HepG2 (cell line): ENCODE data around the gene TARDBP. TPM values are rescaled to one million over a fixed set of nuclear protein-coding genes. Genes with fewer than 3 reads are reported as not detected.

Source experiments
- AHR ChIP-seq: IDR thresholded peaks from 2 replicates; pipeline ENCODE4 v1.6.1; 2018; ENCODE audit warnings: missing genetic modification reagents, missing compliant biosample characterization
- ATF1 ChIP-seq: IDR thresholded peaks from 2 replicates; pipeline ENCODE4 v1.6.1; 2016; ENCODE audit warnings: mild to moderate bottlenecking, control low read depth
- ELF4 ChIP-seq: sonication (generic); formaldehyde crosslinking; IDR thresholded peaks from 2 replicates; pipeline ENCODE4 v1.5.0; 2020; ENCODE audit warnings: missing genetic modification reagents, mild to moderate bottlenecking, moderate library complexity, borderline replicate concordance
- FOSL1 ChIP-seq: sonication (generic); formaldehyde crosslinking; IDR thresholded peaks from 2 replicates; pipeline ENCODE4 v1.9.0; 2021; ENCODE audit warnings: missing genetic modification reagents, borderline replicate concordance
- HDAC1 ChIP-seq: sonication (generic); formaldehyde crosslinking; IDR thresholded peaks from 2 replicates; pipeline ENCODE4 v1.5.1; 2020; ENCODE audit warnings: mild to moderate bottlenecking, missing genetic modification reagents
- KLF6 ChIP-seq: IDR thresholded peaks from 2 replicates; pipeline ENCODE4 v1.8.0; 2016; ENCODE audit warnings: missing biosample characterization, missing genetic modification reagents
- MLXIP ChIP-seq: sonication (generic); formaldehyde crosslinking; IDR thresholded peaks from 2 replicates; pipeline ENCODE4 v1.9.0; 2021; ENCODE audit warnings: missing genetic modification reagents, borderline replicate concordance
- NAIF1 ChIP-seq: sonication (generic); formaldehyde crosslinking; IDR thresholded peaks from 2 replicates; pipeline ENCODE4 v1.5.0; 2020; ENCODE audit warnings: mild to moderate bottlenecking, missing genetic modification reagents, borderline replicate concordance
- NFE2L1 ChIP-seq: sonication (generic); formaldehyde crosslinking; IDR thresholded peaks from 2 replicates; pipeline ENCODE4 v1.4.0; 2020; ENCODE audit warnings: missing genetic modification reagents, mild to moderate bottlenecking, borderline replicate concordance
- NR2F6 ChIP-seq, 2 experiments: IDR thresholded peaks; 2 replicates each; pipeline ENCODE4 v1.6.1; 2016; ENCODE audit warnings: antibody characterized with exemption in 1 of 2, mild to moderate bottlenecking in 1 of 2
- RNF2 ChIP-seq: fragments of 450-650 bp; conservative IDR thresholded peaks from 2 replicates; pipeline ENCODE4 v1.6.1; 2016; ENCODE audit warnings: low read depth
- SAP130 ChIP-seq: IDR thresholded peaks from 2 replicates; pipeline ENCODE4 v1.6.1; 2016; ENCODE audit warnings: low read depth
- ZBTB2 ChIP-seq: sonication (generic); formaldehyde crosslinking; IDR thresholded peaks from 2 replicates; pipeline ENCODE4 v1.8.0; 2022; ENCODE audit warnings: low read depth, missing genetic modification reagents
- ZBTB7B ChIP-seq: sonication (generic); formaldehyde crosslinking; IDR thresholded peaks from 2 replicates; pipeline ENCODE4 v1.4.0; 2020; ENCODE audit warnings: missing genetic modification reagents
- ZFP36 ChIP-seq: fragments of 150-350 bp; IDR thresholded peaks from 2 replicates; pipeline ENCODE4 v1.6.1; 2018; ENCODE audit warnings: borderline replicate concordance, low read length, low read depth; ENCODE audit not compliant: partially characterized antibody
- ZFP91 ChIP-seq: sonication (generic); formaldehyde crosslinking; IDR thresholded peaks from 2 replicates; pipeline ENCODE4 v1.9.0; 2022; ENCODE audit warnings: missing genetic modification reagents, mild to moderate bottlenecking, borderline replicate concordance
- ZMYM2 ChIP-seq: sonication (generic); formaldehyde crosslinking; IDR thresholded peaks from 2 replicates; pipeline ENCODE4 v1.8.0; 2022; ENCODE audit warnings: mild to moderate bottlenecking, missing genetic modification reagents
- ZNF382 ChIP-seq: sonication (generic); formaldehyde crosslinking; IDR thresholded peaks from 2 replicates; pipeline ENCODE4 v1.5.0; 2020; ENCODE audit warnings: missing genetic modification reagents, mild to moderate bottlenecking, borderline replicate concordance
- ZNF567 ChIP-seq: sonication (generic); formaldehyde crosslinking; IDR thresholded peaks from 2 replicates; pipeline ENCODE4 v1.8.1; 2023; ENCODE audit warnings: mild to moderate bottlenecking, missing genetic modification reagents, borderline replicate concordance
- ZNF569 ChIP-seq: sonication (generic); formaldehyde crosslinking; IDR thresholded peaks from 2 replicates; pipeline ENCODE4 v1.5.0; 2020; ENCODE audit warnings: mild to moderate bottlenecking, missing genetic modification reagents, moderate library complexity, borderline replicate concordance
- ZNF772 ChIP-seq: sonication (generic); formaldehyde crosslinking; IDR thresholded peaks from 2 replicates; pipeline ENCODE4 v1.5.0; 2020; ENCODE audit warnings: mild to moderate bottlenecking, missing genetic modification reagents
- ZNF788 ChIP-seq: sonication (generic); formaldehyde crosslinking; IDR thresholded peaks from 2 replicates; pipeline ENCODE4 v1.5.0; 2020; ENCODE audit warnings: mild to moderate bottlenecking, missing genetic modification reagents, borderline replicate concordance
- ZNF883 ChIP-seq: sonication (generic); formaldehyde crosslinking; IDR thresholded peaks from 2 replicates; pipeline ENCODE4 v1.5.1; 2020; ENCODE audit warnings: mild to moderate bottlenecking, missing genetic modification reagents; ENCODE audit errors: not compliant biosample characterization
- polyA plus RNA-seq, 8 experiments: library from polyadenylated mRNA; depleted of rRNA in 3 of 8; stranded (reverse) in 7 of 8; unstranded in 1 of 8; fragments of >200 nt; fragmentation: Illumina TruSeq in 4 of 8; extraction: Trizol in 4 of 8; gene quantifications; 2 replicates each; pipeline versions ENCODE4 v1.2.1 to v1.2.3, GENCODE V29; 2011 to 2016; ENCODE audit warnings: low read depth in 4 of 8, missing spikeins in 1 of 8, mixed read lengths in 1 of 8; ENCODE audit not compliant: insufficient read depth in 1 of 8
- total RNA-seq, 5 experiments: library from RNA; depleted of rRNA; stranded (reverse); fragments of >200 nt; fragmentation: Illumina TruSeq; extraction: Trizol; gene quantifications; 2 replicates each; pipeline ENCODE4 v1.2.3, GENCODE V29; 2016; ENCODE audit warnings: low read depth in 1 of 5

Gene TARDBP
- total and polyA plus RNA-seq, 2 of the 13 experiments (the other 11 are each of a cell fraction or from before 2014, with no cell fraction given): 62.4 to 93.0 TPM

GRCh38 chr1:11012260-11013159 lies at the start of gene TARDBP (continued):
- TF ChIP-seq ZNF569 (CRISPR knock-in tag) (no peak), ZFP91 (CRISPR knock-in tag) (peak; percentile 91), ZMYM2 (CRISPR knock-in tag) (no peak), KLF6 (CRISPR knock-in tag) (peak; percentile 97), NAIF1 (CRISPR knock-in tag) (peak; percentile 86; the same call in 1 of the 2 replicates), ZBTB7B (CRISPR knock-in tag) (no peak; the same call in 1 of the 2 replicates), ELF4 (peak; percentile 59; the same call in 1 of the 2 replicates), ZNF567 (CRISPR knock-in tag) (peak; percentile 67; the same call in 1 of the 2 replicates), NFE2L1 (CRISPR knock-in tag) (peak; percentile 89), RNF2 (peak; percentile 64; the same call in 1 of the 2 replicates), AHR (CRISPR knock-in tag) (peak; percentile 55; the same call in 1 of the 2 replicates), ZNF772 (CRISPR knock-in tag) (peak; percentile 69; the same call in 1 of the 2 replicates), ATF1 (CRISPR knock-in tag) (no peak), ZNF788 (CRISPR knock-in tag) (peak; percentile 59; the same call in 1 of the 2 replicates), SAP130 (peak; percentile 75), ZNF382 (no peak; the same call in 1 of the 2 replicates), HDAC1 (CRISPR knock-in tag) (peak; percentile 57; the same call in 1 of the 2 replicates), ZNF883 (CRISPR knock-in tag) (no peak), MLXIP (CRISPR knock-in tag) (0 out of 2 replicates have a peak, but pooled peaks have one; percentile 45), FOSL1 (0 out of 2 replicates have a peak, but pooled peaks have one; percentile 43), NR2F6 (IDR thresholded peaks at IDR 0.05) (no peak; the same call in 1 of the 2 replicates), NR2F6 (CRISPR knock-in tag; IDR thresholded peaks at IDR 0.05) (no peak), ZBTB2 (CRISPR knock-in tag) (no peak), ZFP36 (no peak)
